ENCODE results near the gene NUDT7. TPM values are rescaled to one million over a fixed set of nuclear protein-coding genes. Genes with fewer than 3 reads are reported as not detected.

Gene NUDT7
- total RNA-seq, 4 donors from 2014 or later = 2.4 to 18.2 (median 8.7) TPM

- Histone ChIP-seq H3K27me3 (no peaks in the 10 kb centered on the region), H3K9me3 (no peaks in the 10 kb centered on the region), H3K4me3 (no peak overlapping the region), H3K4me1 (peaks cover 0 to 7% (median 0%) of the 10 kb centered on the region in 4 donors), H3K36me3 (no peaks in the 10 kb centered on the region), H3K27ac (no peak overlapping the region)
- in situ Hi-C loops (cut with MboI; ENCODE audit: low pct_ligation_motif_present in 1 of 4, low pct_unique_long_range_greater_than_20kb in 1 of 4, low sequenced_read_pairs in 3 of 4) (no loop called here), intact Hi-C loops (cut with DNase I; ENCODE audit: low total_unique reads) (no loop called here)
- WGBS, 2 donors (ENCODE audit: low coverage in 1 of 2) = 70 to 83% methylated on average over 1 of the region's 1 CpG
- TF ChIP-seq, protein P1, sequence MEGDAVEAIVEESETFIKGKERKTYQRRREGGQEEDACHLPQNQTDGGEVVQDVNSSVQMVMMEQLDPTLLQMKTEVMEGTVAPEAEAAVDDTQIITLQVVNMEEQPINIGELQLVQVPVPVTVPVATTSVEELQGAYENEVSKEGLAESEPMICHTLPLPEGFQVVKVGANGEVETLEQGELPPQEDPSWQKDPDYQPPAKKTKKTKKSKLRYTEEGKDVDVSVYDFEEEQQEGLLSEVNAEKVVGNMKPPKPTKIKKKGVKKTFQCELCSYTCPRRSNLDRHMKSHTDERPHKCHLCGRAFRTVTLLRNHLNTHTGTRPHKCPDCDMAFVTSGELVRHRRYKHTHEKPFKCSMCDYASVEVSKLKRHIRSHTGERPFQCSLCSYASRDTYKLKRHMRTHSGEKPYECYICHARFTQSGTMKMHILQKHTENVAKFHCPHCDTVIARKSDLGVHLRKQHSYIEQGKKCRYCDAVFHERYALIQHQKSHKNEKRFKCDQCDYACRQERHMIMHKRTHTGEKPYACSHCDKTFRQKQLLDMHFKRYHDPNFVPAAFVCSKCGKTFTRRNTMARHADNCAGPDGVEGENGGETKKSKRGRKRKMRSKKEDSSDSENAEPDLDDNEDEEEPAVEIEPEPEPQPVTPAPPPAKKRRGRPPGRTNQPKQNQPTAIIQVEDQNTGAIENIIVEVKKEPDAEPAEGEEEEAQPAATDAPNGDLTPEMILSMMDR (IDR thresholded peaks at IDR 0.05) = no peak
- TF ChIP-seq EP300 (IDR thresholded peaks at IDR 0.05; ENCODE audit: low read depth) (no peak), POLR2AphosphoS5 (IDR thresholded peaks at IDR 0.05) (no peak), POLR2A (IDR thresholded peaks at IDR 0.05) (no peak)
- no peak for DNase-seq
Observed at GRCh38 chr16:77761204-77761603, 38.9 kb downstream of the NUDT7 start.

DNA sequence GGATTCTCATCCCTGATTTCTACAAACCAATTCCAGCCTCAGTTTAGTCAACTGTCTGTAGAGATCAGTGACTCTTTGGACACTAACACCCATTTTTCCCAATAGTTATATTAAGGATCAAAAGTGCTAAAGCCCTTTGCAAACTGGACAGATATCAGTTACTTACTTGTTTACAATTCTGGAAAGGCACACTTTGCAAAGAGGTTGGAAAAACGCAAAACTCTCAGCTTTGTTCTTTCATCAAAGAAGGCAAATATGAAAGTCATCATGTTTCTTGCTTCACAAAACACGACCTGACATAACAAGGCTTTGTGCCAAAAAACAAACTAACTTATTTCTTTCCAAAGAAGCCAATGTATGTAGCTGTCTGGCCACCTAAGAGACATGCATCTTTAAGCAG lies 39.9 kb downstream of the NUDT7 start:
- Histone ChIP-seq H3K4me3 (no peak overlapping the region), H3K4me1 (peaks cover 0 to 7% (median 0%) of the 10 kb centered on the region in 4 donors), H3K27me3 (no peaks in the 10 kb centered on the region), H3K27ac (no peak overlapping the region), H3K36me3 (no peaks in the 10 kb centered on the region), H3K9me3 (no peaks in the 10 kb centered on the region)
- no peak for DNase-seq
- WGBS, 2 donors (ENCODE audit: low coverage in 1 of 2) = 31 to 41% methylated on average over 2 of the region's 2 CpGs
- intact Hi-C loops (cut with DNase I; ENCODE audit: low total_unique reads) = no loop called here
- TF ChIP-seq, protein P1 (IDR thresholded peaks at IDR 0.05) = no peak
- no peak for TF ChIP-seq POLR2AphosphoS5 (IDR thresholded peaks at IDR 0.05)
- no peak for TF ChIP-seq POLR2A (IDR thresholded peaks at IDR 0.05)
- TF ChIP-seq EP300 (IDR thresholded peaks at IDR 0.05; ENCODE audit: low read depth) = no peak
- in situ Hi-C loops (cut with MboI; ENCODE audit: low pct_ligation_motif_present in 1 of 4, low pct_unique_long_range_greater_than_20kb in 1 of 4, low sequenced_read_pairs in 3 of 4) = no loop called here

GRCh38 chr16:77763994-77764393 lies 41.7 kb downstream of the NUDT7 start:
- DNase-seq = no peak
- in situ Hi-C loops (cut with MboI; ENCODE audit: low pct_ligation_motif_present in 1 of 4, low pct_unique_long_range_greater_than_20kb in 1 of 4, low sequenced_read_pairs in 3 of 4) = no loop called here
- no peak for TF ChIP-seq EP300 (IDR thresholded peaks at IDR 0.05; ENCODE audit: low read depth)
- TF ChIP-seq POLR2A (IDR thresholded peaks at IDR 0.05) = no peak
- TF ChIP-seq, protein P1 (IDR thresholded peaks at IDR 0.05) = no peak
- no peak for TF ChIP-seq POLR2AphosphoS5 (IDR thresholded peaks at IDR 0.05)

GRCh38 chr16:77767211-77767610 lies 44.9 kb downstream of the NUDT7 start:
- in situ Hi-C loops (cut with MboI; ENCODE audit: low pct_ligation_motif_present in 1 of 4, low pct_unique_long_range_greater_than_20kb in 1 of 4, low sequenced_read_pairs in 3 of 4) (no loop called here), intact Hi-C loops (cut with DNase I; ENCODE audit: low total_unique reads) (no loop called here)
- no peak overlapping the region for H3K4me3 ChIP-seq
- no peak overlapping the region for H3K27ac ChIP-seq
- WGBS, 2 donors (ENCODE audit: low coverage in 1 of 2) = 63 to 82% methylated on average over 4 of the region's 4 CpGs
- H3K27me3 ChIP-seq = no peaks in the 10 kb centered on the region
- TF ChIP-seq, protein P1 (IDR thresholded peaks at IDR 0.05) = no peak
- TF ChIP-seq POLR2A (IDR thresholded peaks at IDR 0.05) (no peak), EP300 (IDR thresholded peaks at IDR 0.05; ENCODE audit: low read depth) (no peak), POLR2AphosphoS5 (IDR thresholded peaks at IDR 0.05) (no peak)
- DNase-seq = no peak
- no peaks in the 10 kb centered on the region for H3K9me3 ChIP-seq
- no peaks in the 10 kb centered on the region for H3K36me3 ChIP-seq
- peaks cover 0 to 7% (median 0%) of the 10 kb centered on the region in 4 donors for H3K4me1 ChIP-seq

More at GRCh38 chr16:77763994-77764393, 41.7 kb downstream of the NUDT7 start:
- Histone ChIP-seq H3K27ac (no peak overlapping the region), H3K4me1 (peaks cover 0 to 7% (median 0%) of the 10 kb centered on the region in 4 donors), H3K36me3 (no peaks in the 10 kb centered on the region), H3K4me3 (no peak overlapping the region), H3K27me3 (no peaks in the 10 kb centered on the region), H3K9me3 (no peaks in the 10 kb centered on the region)
- WGBS, 2 donors (ENCODE audit: low coverage in 1 of 2) = 94% methylated on average over 1 of the region's 1 CpG; no CpG with 5 or more reads in 1 of the 2 donors
- intact Hi-C loops (cut with DNase I; ENCODE audit: low total_unique reads) = no loop called here

All from transverse colon (tissue), 4 donors.